NCI-H446 treated with DMSO at 0.1 percent for 48 hours (cell line): ENCODE measurements around the gene CHADL.
"Not testable (repeated sequence)": the region's sequence is repeated elsewhere in the genome, so short reads cannot be mapped to it uniquely, and the experiment has no call there.

Experiments
- DNase-seq: peaks from one replicate; lab custom pipeline; 2025; lab: John Stamatoyannopoulos, UW

Gene CHADL

GRCh38 chr22:41240377-41241132 is at the start of gene CHADL:
CHADL (minus strand) TSS chr22:41240931; CDS start chr22:41240881, 50 bp downstream.
- DNase-seq: no peak

GRCh38 chr22:41289671-41290070 is 48.9 kb upstream of the CHADL start:
- no peak for DNase-seq

- DNase-seq: peak; percentile 22
Observed at GRCh38 chr22:41288245-41288946, 47.7 kb upstream of the CHADL start.

GRCh38 chr22:41286639-41287091 is 45.9 kb upstream of the CHADL start:
- DNase-seq: no peak

GRCh38 chr22:41285820-41286638 is 45.3 kb upstream of the CHADL start, which contains the start of gene RANGAP1:
RANGAP1 (minus strand) TSS chr22:41286187; CDS start chr22:41281044, 5,143 bp downstream.
- DNase-seq: peak; percentile 94

- DNase-seq: no peak
Observed at GRCh38 chr22:41285441-41285819, 44.7 kb upstream of the CHADL start.

GRCh38 chr22:41284465-41284864 is 43.7 kb upstream of the CHADL start:
- no peak for DNase-seq

GRCh38 chr22:41280854-41281253 is 40.1 kb upstream of the CHADL start:
- no peak for DNase-seq

- no peak for DNase-seq
Observed at GRCh38 chr22:41280065-41280464, 39.3 kb upstream of the CHADL start.

- DNase-seq: no peak
Observed at GRCh38 chr22:41274856-41275255, 34.1 kb upstream of the CHADL start.

GRCh38 chr22:41273128-41273527 is 32.4 kb upstream of the CHADL start:
- no peak for DNase-seq

GRCh38 chr22:41271787-41272186 is 31.1 kb upstream of the CHADL start:
- DNase-seq: no peak

- no peak for DNase-seq
Observed at GRCh38 chr22:41267958-41268357, 27.2 kb upstream of the CHADL start.

GRCh38 chr22:41264408-41264941 is 23.7 kb upstream of the CHADL start:
- no peak for DNase-seq

- no peak for DNase-seq
Observed at GRCh38 chr22:41263704-41264103, 23.0 kb upstream of the CHADL start.

GRCh38 chr22:41262250-41262765 is 21.6 kb upstream of the CHADL start:
- DNase-seq: no peak

GRCh38 chr22:41261541-41262249 is 21.0 kb upstream of the CHADL start:
- DNase-seq: no peak

GRCh38 chr22:41260871-41261270 is 20.1 kb upstream of the CHADL start:
- no peak for DNase-seq

- not testable (repeated sequence) for DNase-seq
Observed at GRCh38 chr22:41259756-41260155, 19.0 kb upstream of the CHADL start.

GRCh38 chr22:41257696-41258095 is 17.0 kb upstream of the CHADL start:
- no peak for DNase-seq
